HG02885 (cell line): ENCODE data around the gene NRG3.

ENCODE experiments used
- ATAC-seq: cut with Tn5 transposase; IDR thresholded peaks from one replicate; pipeline ENCODE4 v1.9.1; 2021; ENCODE audit warnings: mild to moderate bottlenecking; ENCODE audit not compliant: unreplicated experiment, poor library complexity

Gene NRG3

GRCh38 chr10:82535457-82535856, 660.5 kb downstream of the NRG3 start:
- ATAC-seq: no peak

- ATAC-seq: no peak
Observed at GRCh38 chr10:82536668-82537067, 661.7 kb downstream of the NRG3 start.

- no peak for ATAC-seq
Observed at GRCh38 chr10:82538272-82538671, 663.3 kb downstream of the NRG3 start.

GRCh38 chr10:82543631-82544030, 668.6 kb downstream of the NRG3 start:
- no peak for ATAC-seq

GRCh38 chr10:82544377-82544776, 669.4 kb downstream of the NRG3 start:
- no peak for ATAC-seq

- ATAC-seq: no peak
Observed at GRCh38 chr10:82551506-82551905, 676.5 kb downstream of the NRG3 start.

- no peak for ATAC-seq
Observed at GRCh38 chr10:82552267-82552666, 677.3 kb downstream of the NRG3 start.

GRCh38 chr10:82554381-82554780, 679.4 kb downstream of the NRG3 start:
- no peak for ATAC-seq

GRCh38 chr10:82558014-82558607, 683.1 kb downstream of the NRG3 start:
- no peak for ATAC-seq

GRCh38 chr10:82564353-82565196, 689.6 kb downstream of the NRG3 start:
- ATAC-seq: no peak

- no peak for ATAC-seq
Observed at GRCh38 chr10:82565197-82565575, 690.2 kb downstream of the NRG3 start.

GRCh38 chr10:82572744-82573143, 697.8 kb downstream of the NRG3 start:
- ATAC-seq: no peak

GRCh38 chr10:82574081-82574480, 699.1 kb downstream of the NRG3 start:
- ATAC-seq: no peak

- ATAC-seq: no peak
Observed at GRCh38 chr10:82575318-82575717, 700.3 kb downstream of the NRG3 start.

GRCh38 chr10:82576093-82576492, 701.1 kb downstream of the NRG3 start:
- ATAC-seq: no peak

- no peak for ATAC-seq
Observed at GRCh38 chr10:82581940-82582339, 706.9 kb downstream of the NRG3 start.

- ATAC-seq: no peak
Observed at GRCh38 chr10:82591421-82591820, 716.4 kb downstream of the NRG3 start.

GRCh38 chr10:82597840-82598239, 722.8 kb downstream of the NRG3 start:
- ATAC-seq: no peak

GRCh38 chr10:82609845-82610244, 734.9 kb downstream of the NRG3 start:
- no peak for ATAC-seq

GRCh38 chr10:82618007-82618406, 743.0 kb downstream of the NRG3 start:
- no peak for ATAC-seq

- ATAC-seq: no peak
Observed at GRCh38 chr10:82621680-82622079, 746.7 kb downstream of the NRG3 start.

GRCh38 chr10:82622479-82622878, 747.5 kb downstream of the NRG3 start:
- no peak for ATAC-seq
